ENCODE results near the gene USF1. TPM values are rescaled to one million over a fixed set of nuclear protein-coding genes. Genes with fewer than 3 reads are reported as not detected.

USF1 gene
- total and polyA plus RNA-seq, 2 experiments from 2014 or later: 23.8 to 74.8 TPM

DNA sequence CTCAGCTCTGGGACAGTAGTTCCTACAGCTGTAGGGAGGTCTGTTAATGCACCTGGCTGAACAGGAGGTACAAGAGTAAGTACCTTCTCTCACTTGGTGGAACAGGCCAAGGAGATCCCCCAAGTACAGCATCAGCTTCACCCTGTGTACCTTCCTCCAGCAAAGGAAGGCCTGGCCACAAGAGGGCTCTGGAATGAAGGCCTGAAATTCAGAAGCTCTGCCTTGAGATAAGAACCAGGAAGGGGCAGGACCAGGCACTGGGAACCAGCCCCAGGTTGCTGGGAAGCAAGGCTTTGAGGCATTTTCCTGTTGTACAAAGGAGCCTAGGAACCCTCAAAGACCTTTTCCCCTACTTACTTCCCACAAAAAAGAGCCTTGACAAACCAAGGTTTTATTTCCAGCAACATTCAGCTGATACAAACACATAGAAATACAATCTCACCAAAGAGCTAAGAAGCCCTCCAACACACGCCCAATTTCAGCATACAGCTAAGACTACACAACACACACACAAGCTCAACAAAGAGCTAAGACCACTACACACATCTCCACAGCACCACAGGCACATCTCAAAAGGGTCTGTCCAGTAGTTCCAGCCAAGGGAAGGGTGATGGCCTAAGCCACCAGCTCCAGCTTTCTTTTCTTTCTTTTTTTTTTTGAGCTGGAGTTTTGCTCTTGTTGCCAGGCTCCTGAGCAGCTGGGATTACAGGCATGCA lies 48.3 kb downstream of the USF1 start:
- H3K9me2 ChIP-seq (ENCODE audit: insufficient read depth): no peaks in the 10 kb centered on the region
- no peak overlapping the region for H3K4me3 Mint-ChIP-seq
- peaks cover 34% of the 10 kb centered on the region for H3F3A ChIP-seq (replicated peaks; ENCODE audit: low read depth)
- DNase-seq (ENCODE audit: low spot score): peak; percentile 83
- H3K4me1 Mint-ChIP-seq: peaks cover 17% of the 10 kb centered on the region
- H3K27ac Mint-ChIP-seq: no peak overlapping the region; the same call in 1 of the 2 replicates
- no peak overlapping the region for H3K4me3 ChIP-seq
- H3K9me3 Mint-ChIP-seq: no peaks in the 10 kb centered on the region; the same call in 2 of the 3 replicates
- H2AFZ ChIP-seq: no peak overlapping the region
- peak overlapping the region; percentile 92 for H3K27ac ChIP-seq (ENCODE audit: low read depth)
- peaks cover 30% of the 10 kb centered on the region for H4K20me1 ChIP-seq (replicated peaks; ENCODE audit: insufficient read depth)
- 0 out of 2 replicates have a peak overlapping the region, but pooled peaks have one; percentile 48 for H3K4me2 ChIP-seq
- H3K36me3 Mint-ChIP-seq (ENCODE audit: low read depth): peaks cover 66% of the 10 kb centered on the region
- peaks cover 17% of the 10 kb centered on the region for H3K27me3 Mint-ChIP-seq (ENCODE audit: insufficient read depth, low read depth, poor library complexity)
- peak; percentile 93 for ATAC-seq
- no peak for TF ChIP-seq NANOG (IDR thresholded peaks at IDR 0.05; ENCODE audit: borderline replicate concordance)
- TF ChIP-seq, protein P1, sequence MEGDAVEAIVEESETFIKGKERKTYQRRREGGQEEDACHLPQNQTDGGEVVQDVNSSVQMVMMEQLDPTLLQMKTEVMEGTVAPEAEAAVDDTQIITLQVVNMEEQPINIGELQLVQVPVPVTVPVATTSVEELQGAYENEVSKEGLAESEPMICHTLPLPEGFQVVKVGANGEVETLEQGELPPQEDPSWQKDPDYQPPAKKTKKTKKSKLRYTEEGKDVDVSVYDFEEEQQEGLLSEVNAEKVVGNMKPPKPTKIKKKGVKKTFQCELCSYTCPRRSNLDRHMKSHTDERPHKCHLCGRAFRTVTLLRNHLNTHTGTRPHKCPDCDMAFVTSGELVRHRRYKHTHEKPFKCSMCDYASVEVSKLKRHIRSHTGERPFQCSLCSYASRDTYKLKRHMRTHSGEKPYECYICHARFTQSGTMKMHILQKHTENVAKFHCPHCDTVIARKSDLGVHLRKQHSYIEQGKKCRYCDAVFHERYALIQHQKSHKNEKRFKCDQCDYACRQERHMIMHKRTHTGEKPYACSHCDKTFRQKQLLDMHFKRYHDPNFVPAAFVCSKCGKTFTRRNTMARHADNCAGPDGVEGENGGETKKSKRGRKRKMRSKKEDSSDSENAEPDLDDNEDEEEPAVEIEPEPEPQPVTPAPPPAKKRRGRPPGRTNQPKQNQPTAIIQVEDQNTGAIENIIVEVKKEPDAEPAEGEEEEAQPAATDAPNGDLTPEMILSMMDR (conservative IDR thresholded peaks at IDR 0.05; ENCODE audit: low read depth in 2 of 2): peak; percentile 53 to 83
- H3K27me3 ChIP-seq (ENCODE audit: insufficient read depth): no peaks in the 10 kb centered on the region
- peaks cover 13% of the 10 kb centered on the region for H3K79me2 ChIP-seq (replicated peaks; ENCODE audit: insufficient read depth)
- H3K4me1 ChIP-seq (ENCODE audit: insufficient read depth): peaks cover 7% of the 10 kb centered on the region; the same call in 1 of the 2 replicates
- peaks cover 36% of the 10 kb centered on the region for H3K36me3 ChIP-seq (ENCODE audit: insufficient read depth)

DNA sequence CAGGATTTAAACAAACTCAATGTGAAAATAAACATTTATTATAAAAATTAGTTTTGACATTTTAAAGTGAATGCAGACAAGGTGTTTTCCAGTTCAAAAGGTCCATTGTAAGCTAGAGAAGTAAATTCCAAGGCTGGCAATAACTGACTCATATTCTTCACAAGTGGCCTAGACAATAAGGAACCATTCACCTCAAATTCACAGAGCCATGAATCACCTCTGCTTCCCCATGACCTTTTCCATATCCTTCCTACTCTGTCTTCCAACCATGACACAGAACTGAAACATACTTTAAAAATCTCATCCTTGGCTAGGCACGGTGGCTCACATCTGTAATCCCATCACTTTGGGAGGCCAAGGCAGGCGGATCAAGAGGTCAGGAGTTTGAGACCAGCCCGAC lies 49.6 kb downstream of the USF1 start:
- Histone ChIP-seq H3K4me3 (no peak overlapping the region), H3K36me3 (ENCODE audit: insufficient read depth) (peaks cover 29% of the 10 kb centered on the region), H3K9me2 (ENCODE audit: insufficient read depth) (no peaks in the 10 kb centered on the region), H4K20me1 (replicated peaks; ENCODE audit: insufficient read depth) (peaks cover 17% of the 10 kb centered on the region), H3K27ac (ENCODE audit: low read depth) (0 out of 2 replicates have a peak overlapping the region, but pooled peaks have one; percentile 36), H3K4me1 (ENCODE audit: insufficient read depth) (peaks cover 7% of the 10 kb centered on the region; the same call in 1 of the 2 replicates), H3K79me2 (replicated peaks; ENCODE audit: insufficient read depth) (peaks cover under 1% of the 10 kb centered on the region), H3K4me2 (no peak overlapping the region), H3F3A (replicated peaks; ENCODE audit: low read depth) (peaks cover 29% of the 10 kb centered on the region), H2AFZ (no peak overlapping the region), H3K27me3 (ENCODE audit: insufficient read depth) (no peaks in the 10 kb centered on the region)
- no peak overlapping the region for H3K4me3 Mint-ChIP-seq
- TF ChIP-seq, protein P2, sequence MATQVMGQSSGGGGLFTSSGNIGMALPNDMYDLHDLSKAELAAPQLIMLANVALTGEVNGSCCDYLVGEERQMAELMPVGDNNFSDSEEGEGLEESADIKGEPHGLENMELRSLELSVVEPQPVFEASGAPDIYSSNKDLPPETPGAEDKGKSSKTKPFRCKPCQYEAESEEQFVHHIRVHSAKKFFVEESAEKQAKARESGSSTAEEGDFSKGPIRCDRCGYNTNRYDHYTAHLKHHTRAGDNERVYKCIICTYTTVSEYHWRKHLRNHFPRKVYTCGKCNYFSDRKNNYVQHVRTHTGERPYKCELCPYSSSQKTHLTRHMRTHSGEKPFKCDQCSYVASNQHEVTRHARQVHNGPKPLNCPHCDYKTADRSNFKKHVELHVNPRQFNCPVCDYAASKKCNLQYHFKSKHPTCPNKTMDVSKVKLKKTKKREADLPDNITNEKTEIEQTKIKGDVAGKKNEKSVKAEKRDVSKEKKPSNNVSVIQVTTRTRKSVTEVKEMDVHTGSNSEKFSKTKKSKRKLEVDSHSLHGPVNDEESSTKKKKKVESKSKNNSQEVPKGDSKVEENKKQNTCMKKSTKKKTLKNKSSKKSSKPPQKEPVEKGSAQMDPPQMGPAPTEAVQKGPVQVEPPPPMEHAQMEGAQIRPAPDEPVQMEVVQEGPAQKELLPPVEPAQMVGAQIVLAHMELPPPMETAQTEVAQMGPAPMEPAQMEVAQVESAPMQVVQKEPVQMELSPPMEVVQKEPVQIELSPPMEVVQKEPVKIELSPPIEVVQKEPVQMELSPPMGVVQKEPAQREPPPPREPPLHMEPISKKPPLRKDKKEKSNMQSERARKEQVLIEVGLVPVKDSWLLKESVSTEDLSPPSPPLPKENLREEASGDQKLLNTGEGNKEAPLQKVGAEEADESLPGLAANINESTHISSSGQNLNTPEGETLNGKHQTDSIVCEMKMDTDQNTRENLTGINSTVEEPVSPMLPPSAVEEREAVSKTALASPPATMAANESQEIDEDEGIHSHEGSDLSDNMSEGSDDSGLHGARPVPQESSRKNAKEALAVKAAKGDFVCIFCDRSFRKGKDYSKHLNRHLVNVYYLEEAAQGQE (IDR thresholded peaks at IDR 0.05; ENCODE audit: unreplicated experiment): no peak
- TF ChIP-seq, protein P1 (conservative IDR thresholded peaks at IDR 0.05; ENCODE audit: low read depth in 2 of 2): no peak
- TF ChIP-seq ZNF114 (CRISPR knock-in tag; IDR thresholded peaks at IDR 0.05) (no peak), ZNF331 (CRISPR knock-in tag; IDR thresholded peaks at IDR 0.05; ENCODE audit: low read depth) (no peak), CREB1 (CRISPR knock-in tag; IDR thresholded peaks at IDR 0.05; ENCODE audit: low read depth) (no peak), EZH2 (IDR thresholded peaks at IDR 0.05; ENCODE audit: low read depth, unreplicated experiment) (no peak)
- H3K36me3 Mint-ChIP-seq (ENCODE audit: low read depth): peaks cover 59% of the 10 kb centered on the region
- H3K27me3 Mint-ChIP-seq (ENCODE audit: insufficient read depth, low read depth, poor library complexity): peaks cover 22% of the 10 kb centered on the region
- H3K4me1 Mint-ChIP-seq: peaks cover 17% of the 10 kb centered on the region
- DNase-seq (ENCODE audit: low spot score): no peak
- no peak for ATAC-seq
- peaks cover 2% of the 10 kb centered on the region; the same call in 2 of the 3 replicates for H3K9me3 Mint-ChIP-seq
- peak overlapping the region; percentile 32; the same call in 1 of the 2 replicates for H3K27ac Mint-ChIP-seq

All from GM23338 (cell line).